NT2/D1 (cell line): ENCODE measurements around the gene FNDC7.
"Not testable (repeated sequence)": the region's sequence is repeated elsewhere in the genome, so short reads cannot be mapped to it uniquely, and the experiment has no call there.

Experiments used
- DNase-seq: peaks from one replicate; pipeline ENCODE4 v3.0.0-alpha.2; 2011; ENCODE audit warnings: low read depth, low spot score
- H3K27me3 ChIP-seq: 2 replicates; pipeline ENCODE4 v1.6.0; 2011; ENCODE audit warnings: mild to moderate bottlenecking; ENCODE audit not compliant: insufficient read length, insufficient read depth
- H3K36me3 ChIP-seq: 2 replicates; pipeline ENCODE4 v1.6.1; 2011; ENCODE audit warnings: mild to moderate bottlenecking, low read length, mixed read lengths; ENCODE audit not compliant: insufficient read depth, insufficient read length
- H3K4me1 ChIP-seq: 2 replicates; pipeline ENCODE4 v1.5.1; 2011; ENCODE audit not compliant: insufficient read depth, insufficient read length
- H3K4me3 ChIP-seq: 2 replicates; pipeline ENCODE4 v1.5.1; 2011; ENCODE audit warnings: low read depth; ENCODE audit not compliant: insufficient read length
- H3K9ac ChIP-seq: 2 replicates; pipeline ENCODE4 v1.6.0; 2011; ENCODE audit warnings: low read depth; ENCODE audit not compliant: insufficient read length
- H3K9me3 ChIP-seq: 2 replicates; pipeline ENCODE4 v1.5.1; 2011; ENCODE audit warnings: mild to moderate bottlenecking, low read length; ENCODE audit not compliant: insufficient read depth
- SUZ12 ChIP-seq: IDR thresholded peaks from 2 replicates; pipeline ENCODE4 v1.6.1; 2011; ENCODE audit not compliant: insufficient read length, insufficient read depth; ENCODE audit errors: extremely low read depth
- YY1 ChIP-seq: IDR thresholded peaks from 2 replicates; pipeline ENCODE4 v1.6.1; 2011; ENCODE audit not compliant: insufficient read length, insufficient read depth
- ZNF274 ChIP-seq: IDR thresholded peaks from 2 replicates; pipeline ENCODE4 v1.6.1; 2011; ENCODE audit warnings: mild to moderate bottlenecking, low read depth, low read length

FNDC7 gene

DNA sequence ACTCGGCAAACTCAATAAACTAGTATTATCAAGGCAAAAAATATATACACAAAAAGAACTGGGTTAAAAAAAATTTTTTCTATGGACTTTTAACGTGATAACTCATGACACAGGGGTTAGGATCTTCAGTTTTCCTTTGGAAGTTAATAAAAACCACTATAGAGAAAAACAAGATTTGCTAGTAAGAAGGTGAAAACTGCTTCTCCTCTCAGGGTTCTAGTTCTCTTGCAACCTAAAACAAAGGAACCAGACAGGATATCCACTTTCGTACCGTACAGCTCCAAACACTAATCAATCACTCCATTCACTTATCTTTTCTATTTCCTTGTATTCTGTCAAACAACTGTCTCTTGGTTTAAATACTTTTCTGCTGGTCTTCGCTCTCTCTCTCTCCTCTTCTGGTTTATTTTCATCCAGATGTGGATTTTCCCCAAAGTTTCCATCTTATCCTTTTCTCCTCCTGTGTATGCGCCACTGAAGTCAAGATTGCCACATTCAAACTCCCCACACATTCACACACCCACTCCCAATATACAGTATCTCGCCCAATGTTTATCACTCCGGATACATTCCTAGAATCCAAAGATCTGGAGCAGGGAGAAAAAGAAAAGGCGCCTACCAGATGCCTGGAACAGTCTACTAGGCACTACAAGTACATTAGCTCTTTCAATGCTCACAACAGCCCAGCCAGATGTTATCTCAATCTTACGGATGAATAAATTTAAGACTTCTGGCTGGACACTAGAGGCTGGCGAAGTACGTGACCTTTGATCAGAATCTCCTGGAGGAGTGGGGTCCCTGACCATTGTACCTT is 21.4 kb upstream of the FNDC7 start:
- peak overlapping the region; percentile 88 for H3K9ac ChIP-seq
- peak overlapping the region; percentile 85 for H3K4me3 ChIP-seq
- no peaks in the 10 kb centered on the region for H3K4me1 ChIP-seq
- TF ChIP-seq ZNF274 (no peak), SUZ12 (no peak), YY1 (no peak)
- no peaks in the 10 kb centered on the region for H3K27me3 ChIP-seq
- no peak for DNase-seq
- no peaks in the 10 kb centered on the region for H3K9me3 ChIP-seq
- H3K36me3 ChIP-seq: peaks cover 26% of the 10 kb centered on the region

DNA sequence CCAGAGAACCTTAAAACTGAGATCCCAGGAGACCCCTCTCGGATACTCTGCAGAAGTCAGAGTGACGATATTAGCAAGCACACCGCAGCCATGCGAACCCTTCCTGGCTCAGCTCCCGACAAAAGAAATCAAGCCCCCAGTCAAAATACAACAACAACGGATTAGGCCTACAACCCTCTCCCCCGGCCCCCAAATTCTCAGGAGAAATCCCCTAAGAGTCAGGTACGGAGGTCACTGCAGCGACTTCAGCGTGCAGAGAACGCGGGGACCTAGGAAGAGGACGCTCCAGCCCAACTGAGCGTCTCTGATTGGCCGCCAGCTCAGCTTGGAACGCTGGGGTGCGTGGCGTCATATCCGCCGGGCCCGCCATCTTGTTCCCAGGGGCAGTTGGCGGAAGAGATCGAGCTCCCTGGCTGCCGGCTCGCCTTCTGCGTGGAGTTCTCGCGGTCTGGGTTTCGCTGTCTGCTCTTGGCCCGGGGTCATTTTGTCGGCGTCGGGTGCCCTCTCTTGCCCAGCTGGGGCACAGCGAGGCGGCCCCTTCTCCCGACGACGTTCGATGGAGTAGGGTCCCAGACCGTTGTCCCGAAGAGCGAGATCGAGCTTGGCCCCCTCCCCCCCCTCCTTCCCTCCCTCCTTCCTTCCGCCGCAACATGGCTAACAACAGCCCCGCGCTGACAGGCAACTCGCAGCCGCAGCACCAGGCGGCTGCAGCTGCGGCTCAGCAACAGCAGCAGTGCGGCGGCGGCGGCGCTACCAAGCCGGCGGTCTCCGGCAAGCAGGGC is 20.6 kb upstream of the FNDC7 start, which contains the start of gene PRPF38B:
Gene PRPF38B, plus strand, starts transcription at position 369 of the 782 bp plus-strand sequence. Its CDS starts 282 bp downstream, at position 651.
- Histone ChIP-seq H3K9ac (peak within 1 kb of the TSS; percentile 88), H3K9me3 (no peaks in the 10 kb centered on the region), H3K27me3 (no peaks in the 10 kb centered on the region), H3K4me1 (no peaks in the 10 kb centered on the region), H3K4me3 (peak within 1 kb of the TSS; percentile 85), H3K36me3 (peaks cover 34% of the 10 kb centered on the region)
- peak; percentile 90 for DNase-seq
- peak; percentile 92 for TF ChIP-seq YY1
- no peak for TF ChIP-seq SUZ12

DNA sequence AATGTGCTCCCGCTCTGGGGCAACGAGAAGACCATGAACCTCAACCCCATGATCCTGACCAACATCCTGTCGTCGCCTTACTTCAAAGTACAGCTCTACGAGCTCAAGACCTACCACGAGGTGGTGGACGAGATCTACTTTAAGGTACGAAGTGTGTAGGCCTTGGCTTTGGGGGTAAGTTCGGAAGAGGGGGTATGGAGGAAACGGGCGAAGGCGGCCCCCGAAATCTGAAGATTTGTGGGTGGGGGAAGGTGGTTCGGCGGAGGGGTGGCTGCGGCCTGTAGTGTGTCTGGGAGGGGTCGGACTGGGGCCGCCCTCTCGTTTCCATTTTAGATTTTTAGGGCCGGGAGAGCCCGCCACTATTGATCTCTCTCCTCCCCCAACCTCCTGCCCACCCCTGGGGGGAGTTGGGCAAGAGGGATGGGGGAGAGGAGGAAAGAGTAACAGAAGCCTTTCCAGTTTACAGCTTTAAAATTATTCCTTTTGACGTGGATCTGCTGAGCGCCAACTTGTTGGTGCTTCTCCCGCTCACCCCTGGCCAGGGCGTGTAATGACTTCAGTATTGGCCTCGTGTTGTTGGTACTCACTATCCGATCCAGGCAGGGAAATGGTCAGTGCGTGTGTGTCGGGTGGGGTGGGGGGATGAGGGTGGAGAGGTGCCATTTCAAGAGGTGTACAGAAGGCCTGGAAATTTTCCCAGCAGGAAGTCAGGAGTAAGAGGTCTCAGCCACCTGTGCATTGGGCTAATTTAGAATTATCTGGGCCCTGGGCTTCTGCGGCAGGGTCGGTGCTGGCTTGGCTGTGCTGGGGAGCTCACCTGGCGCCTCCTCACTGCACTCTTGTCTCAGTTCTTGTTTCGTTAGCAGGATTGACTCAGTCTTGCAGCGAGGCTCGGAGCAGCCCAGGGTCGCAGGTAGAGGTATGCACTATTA is 19.7 kb upstream of the FNDC7 start:
- H3K36me3 ChIP-seq: peaks cover 43% of the 10 kb centered on the region
- no peaks in the 10 kb centered on the region for H3K4me1 ChIP-seq
- H3K9me3 ChIP-seq: no peaks in the 10 kb centered on the region
- peak overlapping the region; percentile 85 for H3K4me3 ChIP-seq
- peak overlapping the region; percentile 88 for H3K9ac ChIP-seq
- H3K27me3 ChIP-seq: no peaks in the 10 kb centered on the region
- no peak for TF ChIP-seq SUZ12
- TF ChIP-seq YY1: no peak
- no peak for TF ChIP-seq ZNF274
- DNase-seq: peak; percentile 56

DNA sequence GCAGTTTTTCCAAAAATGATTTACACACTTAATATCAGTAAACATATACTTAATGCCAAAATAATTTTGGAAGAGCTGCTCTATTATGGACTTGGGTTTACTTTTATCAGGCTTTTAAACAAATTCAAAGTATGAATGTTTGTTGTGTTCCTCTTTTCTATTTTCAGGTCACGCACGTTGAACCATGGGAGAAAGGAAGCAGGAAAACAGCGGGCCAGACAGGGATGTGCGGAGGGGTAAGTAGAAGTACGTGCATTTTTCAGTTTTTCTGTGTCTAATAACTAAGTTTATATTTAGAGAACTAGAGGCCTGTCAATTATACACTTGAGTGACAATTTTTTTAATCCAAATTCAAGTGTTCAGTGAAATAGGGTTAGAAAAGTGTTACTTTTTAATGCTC is 17.2 kb upstream of the FNDC7 start:
- peaks cover 68% of the 10 kb centered on the region for H3K36me3 ChIP-seq
- no peak for TF ChIP-seq YY1
- no peak for TF ChIP-seq ZNF274
- no peak for TF ChIP-seq SUZ12
- no peak overlapping the region for H3K9ac ChIP-seq
- no peaks in the 10 kb centered on the region for H3K4me1 ChIP-seq
- no peaks in the 10 kb centered on the region for H3K9me3 ChIP-seq
- DNase-seq: no peak
- no peaks in the 10 kb centered on the region for H3K27me3 ChIP-seq
- H3K4me3 ChIP-seq: no peak overlapping the region

DNA sequence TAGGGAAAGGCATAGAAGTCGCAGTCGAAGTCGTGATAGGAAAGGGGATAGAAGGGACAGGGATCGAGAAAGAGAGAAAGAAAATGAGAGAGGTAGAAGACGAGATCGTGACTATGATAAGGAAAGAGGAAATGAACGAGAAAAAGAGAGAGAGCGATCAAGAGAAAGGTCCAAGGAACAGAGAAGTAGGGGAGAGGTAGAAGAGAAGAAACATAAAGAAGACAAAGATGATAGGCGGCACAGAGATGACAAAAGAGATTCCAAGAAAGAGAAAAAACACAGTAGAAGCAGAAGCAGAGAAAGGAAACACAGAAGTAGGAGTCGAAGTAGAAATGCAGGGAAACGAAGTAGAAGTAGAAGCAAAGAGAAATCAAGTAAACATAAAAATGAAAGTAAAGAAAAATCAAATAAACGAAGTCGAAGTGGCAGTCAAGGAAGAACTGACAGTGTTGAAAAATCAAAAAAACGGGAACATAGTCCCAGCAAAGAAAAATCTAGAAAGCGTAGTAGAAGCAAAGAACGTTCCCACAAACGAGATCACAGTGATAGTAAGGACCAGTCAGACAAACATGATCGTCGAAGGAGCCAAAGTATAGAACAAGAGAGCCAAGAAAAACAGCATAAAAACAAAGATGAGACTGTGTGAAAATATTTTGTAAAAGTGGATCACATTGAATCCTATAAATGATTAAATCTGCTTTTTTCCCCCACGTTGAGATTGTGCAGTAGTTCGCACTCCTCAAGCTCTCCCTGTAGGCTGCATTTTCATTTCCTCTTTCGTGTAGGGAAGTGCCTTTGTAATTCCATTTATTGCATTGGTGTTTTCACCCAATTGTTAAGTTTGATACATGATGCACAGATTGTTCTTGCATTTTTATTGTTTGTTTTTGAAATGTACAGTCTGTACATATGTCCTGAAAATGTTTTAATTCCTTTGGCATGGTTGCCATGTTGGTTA is 13.1 kb upstream of the FNDC7 start:
- Histone ChIP-seq H3K4me3 (no peak overlapping the region), H3K9me3 (no peaks in the 10 kb centered on the region), H3K36me3 (peaks cover 68% of the 10 kb centered on the region), H3K27me3 (no peaks in the 10 kb centered on the region), H3K9ac (no peak overlapping the region), H3K4me1 (no peaks in the 10 kb centered on the region)
- no peak for DNase-seq
- TF ChIP-seq SUZ12: no peak
- no peak for TF ChIP-seq ZNF274
- TF ChIP-seq YY1: no peak

DNA sequence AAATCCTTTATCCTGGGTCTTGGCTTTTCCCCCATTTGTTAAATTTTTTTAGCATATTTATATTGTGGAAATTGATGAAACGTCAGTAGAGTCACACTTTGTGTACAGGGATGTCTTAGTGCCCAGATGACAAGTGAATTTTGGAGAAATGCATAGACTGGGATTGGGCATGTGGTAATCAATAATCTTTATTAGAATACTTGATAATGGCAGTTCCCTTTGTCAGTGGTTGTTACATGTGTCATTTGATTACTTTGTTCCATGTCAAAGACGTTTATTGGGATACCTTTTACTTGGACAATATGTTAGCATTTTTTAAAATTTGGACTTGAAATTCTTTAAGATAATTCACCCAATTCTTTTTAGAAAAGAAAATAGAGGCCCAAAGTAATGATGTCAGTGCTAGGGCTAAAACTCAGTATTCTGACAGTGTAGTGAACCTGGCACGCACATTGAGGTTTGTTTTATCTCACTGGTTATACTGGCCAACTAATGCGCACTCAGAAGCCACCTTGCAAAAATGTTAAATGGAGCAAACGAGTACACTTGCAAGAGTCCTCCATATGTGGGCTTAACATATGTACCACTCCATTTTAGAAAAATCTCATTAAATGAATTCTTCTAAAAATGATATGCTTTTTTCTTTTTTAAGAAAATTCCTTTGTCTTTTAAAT is 11.4 kb upstream of the FNDC7 start:
- TF ChIP-seq ZNF274 (no peak), YY1 (no peak), SUZ12 (no peak)
- Histone ChIP-seq H3K36me3 (peaks cover 56% of the 10 kb centered on the region), H3K4me1 (no peaks in the 10 kb centered on the region), H3K9me3 (no peaks in the 10 kb centered on the region), H3K27me3 (no peaks in the 10 kb centered on the region), H3K9ac (no peak overlapping the region), H3K4me3 (no peak overlapping the region)
- no peak for DNase-seq

DNA sequence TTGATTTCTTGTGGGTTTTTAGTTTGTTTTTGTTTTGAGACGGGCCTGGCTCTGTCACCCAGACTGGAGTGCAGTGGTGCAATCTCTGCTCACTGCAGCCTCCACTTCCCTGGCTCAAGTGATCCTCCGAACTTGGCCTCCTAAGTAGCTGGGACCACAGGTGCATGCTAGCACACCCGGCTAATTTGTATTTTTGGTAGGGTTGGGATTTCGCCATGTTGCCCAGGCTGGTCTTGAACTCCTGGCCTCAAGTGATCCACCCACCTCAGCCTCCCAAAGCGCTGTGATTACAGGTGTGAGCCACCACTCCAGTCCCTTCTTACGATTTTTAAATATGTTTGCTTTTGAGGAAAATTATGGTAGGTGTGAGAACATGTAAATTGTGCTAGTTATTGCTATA is 10.6 kb upstream of the FNDC7 start:
- H3K9ac ChIP-seq, H3K27me3 ChIP-seq, H3K9me3 ChIP-seq, H3K4me3 ChIP-seq, DNase-seq, H3K4me1 ChIP-seq: not testable (repeated sequence)
- peaks cover 48% of the 10 kb centered on the region for H3K36me3 ChIP-seq
